Esophagus muscularis mucosa (tissue), 4 donors: ENCODE measurements around the gene MAN2A1.

ENCODE experiments used
- CTCF ChIP-seq, 3 experiments: fragments of 200-600 bp in 2 of 3; fragments of 450-650 bp in 1 of 3; sonication (generic) in 2 of 3; IDR thresholded peaks; one replicate each; pipeline ENCODE4 v1.5.1; 2017 to 2019; ENCODE audit warnings: antibody characterized with exemption in 3 of 3, mild to moderate bottlenecking in 2 of 3, moderate library complexity in 1 of 3
- EP300 ChIP-seq: sonication (generic); formaldehyde crosslinking; IDR thresholded peaks from one replicate; pipeline ENCODE4 v1.6.1; 2017; ENCODE audit warnings: antibody characterized with exemption
- POLR2A ChIP-seq: fragments of 450-650 bp; IDR thresholded peaks from one replicate; pipeline ENCODE4 v1.6.1; 2017; ENCODE audit warnings: antibody characterized with exemption, moderate library complexity, mild to moderate bottlenecking, low read depth
- POLR2AphosphoS5 ChIP-seq, 2 donors: sonication (generic); formaldehyde crosslinking; IDR thresholded peaks; one replicate each; pipeline ENCODE4 v1.6.1; 2017; ENCODE audit warnings: antibody characterized with exemption in 2 of 2

GRCh38 chr5:109823597-109823996 lies 133.9 kb downstream of the MAN2A1 start:
- no peak for TF ChIP-seq CTCF (IDR thresholded peaks at IDR 0.05)
- no peak for TF ChIP-seq POLR2A
- no peak for TF ChIP-seq POLR2AphosphoS5 (IDR thresholded peaks at IDR 0.05)
- TF ChIP-seq EP300: no peak
